NT2/D1 (cell line): ENCODE measurements around the gene HELZ2.

ENCODE experiments used
- DNase-seq: peaks from one replicate; pipeline ENCODE4 v3.0.0-alpha.2; 2011; ENCODE audit warnings: low read depth, low spot score
- H3K27me3 ChIP-seq: 2 replicates; pipeline ENCODE4 v1.6.0; 2011; ENCODE audit warnings: mild to moderate bottlenecking; ENCODE audit not compliant: insufficient read length, insufficient read depth
- H3K36me3 ChIP-seq: 2 replicates; pipeline ENCODE4 v1.6.1; 2011; ENCODE audit warnings: mild to moderate bottlenecking, low read length, mixed read lengths; ENCODE audit not compliant: insufficient read depth, insufficient read length
- H3K4me1 ChIP-seq: 2 replicates; pipeline ENCODE4 v1.5.1; 2011; ENCODE audit not compliant: insufficient read depth, insufficient read length
- H3K4me3 ChIP-seq: 2 replicates; pipeline ENCODE4 v1.5.1; 2011; ENCODE audit warnings: low read depth; ENCODE audit not compliant: insufficient read length
- H3K9ac ChIP-seq: 2 replicates; pipeline ENCODE4 v1.6.0; 2011; ENCODE audit warnings: low read depth; ENCODE audit not compliant: insufficient read length
- H3K9me3 ChIP-seq: 2 replicates; pipeline ENCODE4 v1.5.1; 2011; ENCODE audit warnings: mild to moderate bottlenecking, low read length; ENCODE audit not compliant: insufficient read depth
- SUZ12 ChIP-seq: IDR thresholded peaks from 2 replicates; pipeline ENCODE4 v1.6.1; 2011; ENCODE audit not compliant: insufficient read length, insufficient read depth; ENCODE audit errors: extremely low read depth
- YY1 ChIP-seq: IDR thresholded peaks from 2 replicates; pipeline ENCODE4 v1.6.1; 2011; ENCODE audit not compliant: insufficient read length, insufficient read depth
- ZNF274 ChIP-seq: IDR thresholded peaks from 2 replicates; pipeline ENCODE4 v1.6.1; 2011; ENCODE audit warnings: mild to moderate bottlenecking, low read depth, low read length

Gene HELZ2

DNA sequence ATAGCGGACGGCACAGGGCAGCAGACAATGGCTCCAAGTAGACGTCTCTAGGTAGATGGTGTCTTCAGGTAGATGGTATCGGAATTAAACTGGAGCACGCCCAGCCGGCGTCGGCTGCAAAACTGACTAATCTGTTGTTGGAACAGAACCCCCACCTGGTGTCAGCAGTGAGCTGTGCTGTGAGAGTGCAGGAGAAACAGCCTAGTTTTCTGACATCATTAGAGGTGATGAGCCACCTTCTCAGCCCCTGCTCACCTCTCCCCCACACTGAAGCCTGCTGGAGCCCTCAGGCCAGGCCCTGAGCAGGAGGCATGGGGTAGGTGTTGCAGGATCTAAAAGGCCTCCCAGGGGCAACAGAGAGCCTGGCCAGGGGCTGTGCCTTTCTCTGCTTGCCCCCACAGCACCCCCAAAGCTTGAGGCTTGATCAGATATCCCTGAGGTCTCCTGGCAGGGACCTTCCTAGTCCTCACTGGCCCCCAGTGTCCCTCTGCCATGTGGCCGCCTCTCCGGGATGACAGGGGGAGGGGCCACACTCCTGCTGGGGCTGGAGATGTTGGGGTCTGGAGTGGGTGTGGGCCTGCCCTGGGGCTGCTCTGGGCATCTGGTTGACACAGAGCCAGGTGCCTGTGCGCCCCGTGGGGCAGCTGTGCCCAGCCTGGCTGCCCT, 6.9 kb upstream of the HELZ2 start:
- Histone ChIP-seq H3K27me3 (no peaks in the 10 kb centered on the region), H3K9me3 (no peaks in the 10 kb centered on the region), H3K9ac (no peak overlapping the region), H3K36me3 (no peaks in the 10 kb centered on the region), H3K4me3 (no peak overlapping the region), H3K4me1 (peaks cover 8% of the 10 kb centered on the region)
- TF ChIP-seq ZNF274 (no peak), SUZ12 (no peak), YY1 (no peak)
- peak; percentile 51 for DNase-seq

- peak overlapping the region; percentile 38 for H3K9ac ChIP-seq
- no peak for TF ChIP-seq YY1
- no peak for TF ChIP-seq ZNF274
- no peak for TF ChIP-seq SUZ12
- peaks cover 12% of the 10 kb centered on the region for H3K4me1 ChIP-seq
- no peaks in the 10 kb centered on the region for H3K36me3 ChIP-seq
- H3K9me3 ChIP-seq = no peaks in the 10 kb centered on the region
- no peak overlapping the region for H3K4me3 ChIP-seq
- no peak for DNase-seq
- H3K27me3 ChIP-seq = no peaks in the 10 kb centered on the region
Measured at GRCh38 chr20:63579017-63579694, 5.1 kb upstream of the HELZ2 start.

DNA sequence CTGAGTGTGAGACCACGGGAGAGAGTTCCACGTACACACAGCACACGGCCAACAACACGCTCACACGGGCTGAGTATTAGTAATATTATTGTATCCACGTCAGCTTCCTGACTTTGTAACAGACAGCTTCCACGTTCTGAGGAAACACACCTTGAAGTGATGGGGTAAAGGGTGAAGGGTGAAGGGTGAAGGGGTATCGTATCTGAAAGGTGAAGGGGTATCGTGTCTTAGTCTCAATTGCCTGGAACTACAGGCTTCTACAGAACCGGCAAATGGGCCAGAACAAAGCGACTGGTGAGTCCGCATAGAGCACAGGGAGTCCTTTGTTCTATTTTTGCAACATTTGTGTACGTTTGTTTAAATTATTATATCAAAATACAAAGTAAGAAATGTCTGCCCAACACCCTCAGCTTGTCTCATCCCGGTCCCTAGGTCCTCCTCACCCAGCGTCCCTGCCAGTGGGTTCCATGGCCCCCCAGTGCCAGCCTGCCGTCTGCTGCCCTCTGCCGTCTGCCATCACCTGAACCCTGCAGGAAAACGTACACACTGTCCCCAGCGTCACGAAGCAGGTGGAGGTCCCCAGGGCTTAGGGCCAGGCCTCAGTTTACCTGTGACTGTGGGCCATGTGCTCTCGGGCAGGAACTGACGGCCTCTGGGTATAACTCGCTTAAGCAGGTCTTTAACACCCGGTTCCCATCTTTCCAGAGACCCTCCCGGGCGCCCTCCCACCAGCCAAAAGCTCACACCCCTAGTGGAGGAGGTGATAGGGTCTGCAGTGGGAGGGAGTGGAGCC, 4.4 kb upstream of the HELZ2 start:
- no peak overlapping the region for H3K9ac ChIP-seq
- no peaks in the 10 kb centered on the region for H3K27me3 ChIP-seq
- no peaks in the 10 kb centered on the region for H3K36me3 ChIP-seq
- TF ChIP-seq YY1 = no peak
- TF ChIP-seq ZNF274 = no peak
- TF ChIP-seq SUZ12 = no peak
- no peak overlapping the region for H3K4me3 ChIP-seq
- no peaks in the 10 kb centered on the region for H3K9me3 ChIP-seq
- no peak for DNase-seq
- peaks cover 12% of the 10 kb centered on the region for H3K4me1 ChIP-seq

DNA sequence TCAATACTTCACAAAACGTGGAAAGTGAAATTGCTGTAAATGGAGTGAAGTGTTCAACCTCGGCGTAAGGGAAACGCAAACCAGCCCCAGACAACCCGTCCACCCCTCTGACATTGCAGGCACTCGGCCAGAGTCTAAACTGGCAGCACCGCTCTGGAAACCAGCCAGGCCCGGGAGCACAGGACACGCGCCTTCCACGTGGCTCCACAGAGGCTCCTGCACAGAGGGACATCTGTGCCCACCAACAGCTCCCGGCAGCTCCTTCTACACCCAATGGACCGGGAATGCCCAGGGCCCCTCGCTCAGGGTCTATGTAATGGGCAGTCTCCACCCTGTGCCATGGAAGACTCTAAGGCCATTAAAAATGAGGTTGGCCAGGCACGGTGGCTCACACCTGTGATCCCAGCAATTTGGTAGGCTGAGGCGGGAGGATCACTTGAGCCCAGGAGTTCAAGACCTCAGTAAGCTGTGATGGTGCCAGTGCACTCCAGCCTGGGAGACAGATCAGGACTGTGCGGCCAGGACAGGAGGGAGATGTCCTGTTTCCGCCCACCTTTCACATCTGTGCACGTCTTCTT, 3.4 kb upstream of the HELZ2 start:
- Histone ChIP-seq H3K27me3 (no peaks in the 10 kb centered on the region), H3K36me3 (peaks cover 8% of the 10 kb centered on the region), H3K4me3 (no peak overlapping the region), H3K9me3 (no peaks in the 10 kb centered on the region), H3K9ac (no peak overlapping the region), H3K4me1 (peaks cover 21% of the 10 kb centered on the region)
- DNase-seq = no peak
- no peak for TF ChIP-seq YY1
- TF ChIP-seq ZNF274 = no peak
- no peak for TF ChIP-seq SUZ12

GRCh38 chr20:63576311-63576710, 2.3 kb upstream of the HELZ2 start:
- peak overlapping the region; percentile 63 for H3K9ac ChIP-seq
- no peak overlapping the region for H3K4me3 ChIP-seq
- H3K36me3 ChIP-seq = peaks cover 16% of the 10 kb centered on the region
- DNase-seq = no peak
- no peaks in the 10 kb centered on the region for H3K9me3 ChIP-seq
- H3K27me3 ChIP-seq = no peaks in the 10 kb centered on the region
- TF ChIP-seq ZNF274 (no peak), SUZ12 (no peak), YY1 (no peak)
- peaks cover 26% of the 10 kb centered on the region for H3K4me1 ChIP-seq

DNA sequence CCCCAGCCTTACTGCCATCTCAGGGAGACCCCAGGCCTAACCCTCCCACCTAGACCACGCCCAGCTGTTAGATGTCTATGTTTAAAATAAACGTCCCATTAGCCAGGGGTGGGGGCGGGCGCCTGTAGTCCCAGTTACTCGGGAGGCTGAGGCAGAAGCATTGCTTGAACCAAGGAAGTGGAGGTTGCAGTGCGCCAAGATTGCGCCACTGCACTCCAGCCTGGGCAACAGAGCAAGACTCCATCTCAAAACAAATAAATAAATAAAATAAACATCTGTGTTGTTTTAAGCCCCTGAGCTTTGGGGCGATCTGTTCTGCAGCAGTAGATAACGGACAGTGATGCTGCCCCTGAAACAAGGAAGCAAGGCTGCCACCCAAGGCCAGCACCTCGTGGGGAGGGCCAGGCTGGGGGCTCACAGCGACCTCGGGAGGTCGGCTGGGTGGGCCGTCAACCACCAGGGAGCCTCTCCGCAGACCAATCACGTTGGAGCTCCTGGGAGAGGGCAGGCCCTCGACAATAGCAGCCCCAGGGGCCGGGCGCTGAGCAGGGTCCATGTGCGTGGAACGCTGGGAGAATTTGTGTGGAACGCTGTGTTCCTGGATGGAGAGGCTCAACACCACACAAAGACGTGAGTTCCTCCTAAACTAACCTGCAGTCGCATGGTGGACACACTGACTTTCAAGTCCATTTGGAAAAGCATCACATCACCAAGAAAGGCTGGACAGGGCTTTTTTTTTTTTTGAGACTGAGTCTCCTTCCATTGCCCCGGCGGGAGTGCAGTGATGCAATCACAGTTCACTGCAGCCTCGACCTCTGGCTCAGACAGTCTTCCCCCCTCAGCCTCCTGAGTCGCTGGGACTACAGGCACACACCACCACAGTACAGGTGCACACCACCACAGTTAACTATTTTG, 1.0 kb upstream of the HELZ2 start:
- Histone ChIP-seq H3K9me3 (no peaks in the 10 kb centered on the region), H3K27me3 (no peaks in the 10 kb centered on the region), H3K9ac (peak overlapping the region; percentile 92), H3K36me3 (peaks cover 22% of the 10 kb centered on the region), H3K4me3 (peak overlapping the region; percentile 45), H3K4me1 (peaks cover 18% of the 10 kb centered on the region)
- DNase-seq = no peak
- TF ChIP-seq ZNF274 (no peak), YY1 (no peak), SUZ12 (no peak)
